ENCODE data around the gene GABBR2. TPM values are rescaled to one million over a fixed set of nuclear protein-coding genes. Genes with fewer than 3 reads are reported as not detected.

Gene GABBR2
- total RNA-seq, 1 experiment from 2014 or later = 0.23 TPM

GRCh38 chr9:98356326-98356725, 352.4 kb downstream of the GABBR2 start:
- no peaks in the 10 kb centered on the region for H3K4me1 ChIP-seq
- no peak overlapping the region for H3K27ac Mint-ChIP-seq (ENCODE audit: unreplicated experiment)
- H3K9me3 Mint-ChIP-seq (ENCODE audit: unreplicated experiment) = peaks cover 3% of the 10 kb centered on the region
- no peak overlapping the region for H3K4me3 ChIP-seq (ENCODE audit: low read depth, low read length)
- DNase-seq = no peak
- no peaks in the 10 kb centered on the region for H3K4me1 Mint-ChIP-seq (ENCODE audit: low read depth, unreplicated experiment)
- intact Hi-C loops (cut with micrococcal nuclease; ENCODE audit: unreplicated experiment) = no loop called here
- H3K9me3 ChIP-seq = peaks cover 3% of the 10 kb centered on the region; the same call in 1 of the 2 replicates
- no TSS peak for BruUV-seq (replicated peaks)
- H3K27me3 ChIP-seq (replicated peaks; ENCODE audit: control insufficient read depth, insufficient read depth, low read length) = no peaks in the 10 kb centered on the region; the same call in 1 of the 2 replicates
- H3K27me3 Mint-ChIP-seq (ENCODE audit: insufficient read depth, unreplicated experiment) = peaks cover 6% of the 10 kb centered on the region
- TF ChIP-seq, protein P1, sequence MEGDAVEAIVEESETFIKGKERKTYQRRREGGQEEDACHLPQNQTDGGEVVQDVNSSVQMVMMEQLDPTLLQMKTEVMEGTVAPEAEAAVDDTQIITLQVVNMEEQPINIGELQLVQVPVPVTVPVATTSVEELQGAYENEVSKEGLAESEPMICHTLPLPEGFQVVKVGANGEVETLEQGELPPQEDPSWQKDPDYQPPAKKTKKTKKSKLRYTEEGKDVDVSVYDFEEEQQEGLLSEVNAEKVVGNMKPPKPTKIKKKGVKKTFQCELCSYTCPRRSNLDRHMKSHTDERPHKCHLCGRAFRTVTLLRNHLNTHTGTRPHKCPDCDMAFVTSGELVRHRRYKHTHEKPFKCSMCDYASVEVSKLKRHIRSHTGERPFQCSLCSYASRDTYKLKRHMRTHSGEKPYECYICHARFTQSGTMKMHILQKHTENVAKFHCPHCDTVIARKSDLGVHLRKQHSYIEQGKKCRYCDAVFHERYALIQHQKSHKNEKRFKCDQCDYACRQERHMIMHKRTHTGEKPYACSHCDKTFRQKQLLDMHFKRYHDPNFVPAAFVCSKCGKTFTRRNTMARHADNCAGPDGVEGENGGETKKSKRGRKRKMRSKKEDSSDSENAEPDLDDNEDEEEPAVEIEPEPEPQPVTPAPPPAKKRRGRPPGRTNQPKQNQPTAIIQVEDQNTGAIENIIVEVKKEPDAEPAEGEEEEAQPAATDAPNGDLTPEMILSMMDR (IDR thresholded peaks at IDR 0.05; ENCODE audit: insufficient read depth in 1 of 2, low read depth in 1 of 2, low read length in 1 of 2, severe bottlenecking in 1 of 2, unreplicated experiment in 1 of 2) = no peak
- no peaks in the 10 kb centered on the region for H3K36me3 Mint-ChIP-seq (ENCODE audit: insufficient read depth, unreplicated experiment)
- CTCF ChIA-PET = no interaction called here
- no peaks in the 10 kb centered on the region for H3K36me3 ChIP-seq (ENCODE audit: control insufficient read depth, insufficient read depth, low read length)
- POLR2A ChIA-PET = no interaction called here
- no peak overlapping the region for H3K4me3 Mint-ChIP-seq (ENCODE audit: unreplicated experiment)

- TF ChIP-seq, protein P1 (IDR thresholded peaks at IDR 0.05; ENCODE audit: insufficient read depth in 1 of 2, low read depth in 1 of 2, low read length in 1 of 2, severe bottlenecking in 1 of 2, unreplicated experiment in 1 of 2) = no peak
- no peak for DNase-seq
- Mint-ChIP-seq H3K4me1 (ENCODE audit: low read depth, unreplicated experiment) (no peaks in the 10 kb centered on the region), H3K9me3 (ENCODE audit: unreplicated experiment) (peaks cover 9% of the 10 kb centered on the region), H3K4me3 (ENCODE audit: unreplicated experiment) (no peak overlapping the region), H3K27me3 (ENCODE audit: insufficient read depth, unreplicated experiment) (peaks cover 28% of the 10 kb centered on the region), H3K36me3 (ENCODE audit: insufficient read depth, unreplicated experiment) (no peaks in the 10 kb centered on the region), H3K27ac (ENCODE audit: unreplicated experiment) (no peak overlapping the region)
- Histone ChIP-seq H3K9me3 (peaks cover 3% of the 10 kb centered on the region), H3K36me3 (ENCODE audit: control insufficient read depth, insufficient read depth, low read length) (no peaks in the 10 kb centered on the region), H3K4me1 (no peaks in the 10 kb centered on the region), H3K27me3 (replicated peaks; ENCODE audit: control insufficient read depth, insufficient read depth, low read length) (no peaks in the 10 kb centered on the region), H3K4me3 (ENCODE audit: low read depth, low read length) (no peak overlapping the region)
- BruUV-seq (replicated peaks) = no TSS peak
- intact Hi-C loops (cut with micrococcal nuclease; ENCODE audit: unreplicated experiment) = no loop called here
- ChIA-PET CTCF (no interaction called here), POLR2A (no interaction called here)
Observed at GRCh38 chr9:98351370-98351769, 357.4 kb downstream of the GABBR2 start.

DNA sequence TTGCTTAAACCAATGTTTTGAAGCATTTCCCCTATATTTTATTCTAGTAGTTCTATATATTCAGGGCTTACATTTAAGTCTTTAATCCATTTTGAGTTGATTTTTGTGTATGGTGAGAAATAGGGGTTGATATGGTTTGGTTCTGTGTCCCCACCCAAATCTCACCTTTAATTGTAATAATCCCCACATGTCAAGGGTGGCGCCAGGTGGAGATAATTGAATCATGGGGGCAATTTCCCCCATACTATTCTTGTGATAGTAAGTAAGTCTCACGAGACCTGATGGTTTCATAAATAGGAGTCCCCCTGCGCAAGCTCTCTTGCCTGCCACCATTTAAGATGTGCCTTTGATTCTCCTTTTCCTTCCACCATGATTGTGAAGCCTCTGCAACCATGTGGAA, 361.1 kb downstream of the GABBR2 start:
- CTCF ChIA-PET = no interaction called here
- intact Hi-C loops (cut with micrococcal nuclease; ENCODE audit: unreplicated experiment) = no loop called here
- Mint-ChIP-seq H3K4me3 (ENCODE audit: unreplicated experiment) (no peak overlapping the region), H3K27ac (ENCODE audit: unreplicated experiment) (no peak overlapping the region), H3K4me1 (ENCODE audit: low read depth, unreplicated experiment) (no peaks in the 10 kb centered on the region), H3K36me3 (ENCODE audit: insufficient read depth, unreplicated experiment) (no peaks in the 10 kb centered on the region), H3K9me3 (ENCODE audit: unreplicated experiment) (peaks cover 9% of the 10 kb centered on the region), H3K27me3 (ENCODE audit: insufficient read depth, unreplicated experiment) (peaks cover 44% of the 10 kb centered on the region)
- TF ChIP-seq, protein P1 (IDR thresholded peaks at IDR 0.05; ENCODE audit: insufficient read depth in 1 of 2, low read depth in 1 of 2, low read length in 1 of 2, severe bottlenecking in 1 of 2, unreplicated experiment in 1 of 2) = no peak
- Histone ChIP-seq H3K4me1 (no peaks in the 10 kb centered on the region), H3K9me3 (peaks cover 3% of the 10 kb centered on the region), H3K27me3 (replicated peaks; ENCODE audit: control insufficient read depth, insufficient read depth, low read length) (no peaks in the 10 kb centered on the region; the same call in 1 of the 2 replicates), H3K36me3 (ENCODE audit: control insufficient read depth, insufficient read depth, low read length) (no peaks in the 10 kb centered on the region), H3K4me3 (ENCODE audit: low read depth, low read length) (no peak overlapping the region)
- BruUV-seq (replicated peaks) = no TSS peak
- POLR2A ChIA-PET = no interaction called here
- DNase-seq = no peak

Measured in Caco-2 (cell line).